Activated CD8-positive, alpha-beta T cell treated with anti-CD3 and anti-CD28 coated beads for 36 hours (primary cell): Measurements from ENCODE around the gene TMEM169. TPM values are rescaled to one million over a fixed set of nuclear protein-coding genes. Genes with fewer than 3 reads are reported as not detected.

ENCODE experiments used
- ATAC-seq: fragments of 200-7000 bp; cut with Tn5 transposase; one replicate; pipeline ENCODE4 v1.10.0; 2021; ENCODE audit warnings: mild to moderate bottlenecking, moderate library complexity
- CTCF ChIA-PET: fragments of 350-600 bp; sonication (Branson Sonifier 250); formaldehyde crosslinking; loops from one replicate; lab custom pipeline; 2021; ENCODE audit warnings: antibody characterized with exemption; lab: Charles Lee
- POLR2A ChIA-PET: fragments of 350-600 bp; sonication (Branson Sonifier 250); formaldehyde crosslinking; loops from one replicate; lab custom pipeline; 2021; ENCODE audit warnings: antibody characterized with exemption; lab: Charles Lee
- DNase-seq: peaks from one replicate; pipeline ENCODE4 v3.0.0-alpha.2; 2020
- H3K27ac Mint-ChIP-seq: one replicate; pipeline ENCODE4 v1.8.0; 2021; ENCODE audit warnings: mild to moderate bottlenecking, mixed read lengths
- H3K27me3 Mint-ChIP-seq: one replicate; pipeline ENCODE4 v1.8.0; 2021; ENCODE audit warnings: mixed read lengths
- H3K36me3 Mint-ChIP-seq: one replicate; pipeline ENCODE4 v1.8.0; 2021; ENCODE audit warnings: low read depth, mixed read lengths
- H3K4me1 Mint-ChIP-seq: one replicate; pipeline ENCODE4 v1.8.0; 2021; ENCODE audit warnings: low read depth, mixed read lengths
- H3K4me3 Mint-ChIP-seq: one replicate; pipeline ENCODE4 v1.8.0; 2021; ENCODE audit warnings: mild to moderate bottlenecking, moderate library complexity, mixed read lengths
- H3K9me3 Mint-ChIP-seq: one replicate; pipeline ENCODE4 v1.8.0; 2021; ENCODE audit warnings: mixed read lengths
- CTCF ChIP-seq: fragments of 200-600 bp; IDR thresholded peaks from one replicate; pipeline ENCODE4 v1.8.0; 2022; ENCODE audit warnings: antibody characterized with exemption, mild to moderate bottlenecking
- intact Hi-C: fragments of 100-400 bp; cut with micrococcal nuclease; formaldehyde crosslinking; loops from one replicate; pipeline ENCODE4 v1.10.0; 2022
- total RNA-seq, 2 experiments: library from RNA; stranded (reverse); gene quantifications; one replicate each; pipeline ENCODE4 v1.2.3, GENCODE V29; 2021

Gene TMEM169
- total RNA-seq, 2 experiments from 2014 or later: 0.76 to 0.83 TPM

- no peak overlapping the region for H3K4me3 Mint-ChIP-seq
- TF ChIP-seq CTCF: no peak
- DNase-seq: no peak
- no peak overlapping the region for H3K27ac Mint-ChIP-seq
- H3K36me3 Mint-ChIP-seq: peaks cover 2% of the 10 kb centered on the region
- no peak for ATAC-seq
- intact Hi-C loops: no loop called here
- H3K4me1 Mint-ChIP-seq: peaks cover 5% of the 10 kb centered on the region
- POLR2A ChIA-PET: interaction anchor here (1.5 kb wide), 1 partner anchor 9 kb away, joined by 8 read pairs; no protein-coding TSS in a partner anchor
- H3K27me3 Mint-ChIP-seq: no peaks in the 10 kb centered on the region
- H3K9me3 Mint-ChIP-seq: no peaks in the 10 kb centered on the region
- CTCF ChIA-PET: interaction anchor here (1.6 kb wide), 1 partner anchor 9 kb away, joined by 7 read pairs; no protein-coding TSS in a partner anchor
Measured at GRCh38 chr2:216104691-216105090, 23.0 kb downstream of the TMEM169 start.

GRCh38 chr2:216107320-216107719 lies 25.6 kb downstream of the TMEM169 start:
- ATAC-seq (no peak), DNase-seq (no peak)
- Mint-ChIP-seq H3K27ac (no peak overlapping the region), H3K9me3 (no peaks in the 10 kb centered on the region), H3K4me1 (peaks cover 24% of the 10 kb centered on the region), H3K4me3 (no peak overlapping the region), H3K27me3 (no peaks in the 10 kb centered on the region), H3K36me3 (peaks cover 28% of the 10 kb centered on the region)
- ChIA-PET POLR2A (interaction anchor here (3.7 to 5.7 kb wide), 3 partner anchors 13 to 25 kb away, joined by 15 to 41 read pairs (median 39); partner anchors contain the start of genes PECR and TMEM169), CTCF (interaction anchor here (0.6 to 4.8 kb wide), 8 partner anchors 11 to 122 kb away, joined by 3 to 40 read pairs (median 3); partner anchors contain the start of genes PECR and TMEM169)
- intact Hi-C loops: no loop called here
- no peak for TF ChIP-seq CTCF

- Mint-ChIP-seq H3K27ac (no peak overlapping the region), H3K36me3 (peaks cover 33% of the 10 kb centered on the region), H3K27me3 (no peaks in the 10 kb centered on the region), H3K4me3 (no peak overlapping the region), H3K9me3 (no peaks in the 10 kb centered on the region), H3K4me1 (peaks cover 29% of the 10 kb centered on the region)
- ChIA-PET POLR2A (interaction anchor here (1.1 to 5.7 kb wide), 4 partner anchors 9 to 25 kb away, joined by 3 to 41 read pairs (median 27); partner anchors contain the start of genes PECR and TMEM169), CTCF (interaction anchor here (0.7 to 4.8 kb wide), 8 partner anchors 10 to 122 kb away, joined by 3 to 40 read pairs (median 4); partner anchors contain the start of genes PECR and TMEM169)
- intact Hi-C loops: no loop called here
- DNase-seq: no peak
- no peak for ATAC-seq
- no peak for TF ChIP-seq CTCF
Measured at GRCh38 chr2:216107760-216108159, 26.0 kb downstream of the TMEM169 start.

GRCh38 chr2:216108310-216108966 lies 26.7 kb downstream of the TMEM169 start:
- DNase-seq (no peak), ATAC-seq (no peak)
- ChIA-PET CTCF (interaction anchor here (0.8 to 4.8 kb wide), 16 partner anchors 11 to 245 kb away, joined by 3 to 40 read pairs (median 4); partner anchors contain the start of genes PECR and TMEM169), POLR2A (interaction anchor here (1.1 to 5.7 kb wide), 7 partner anchors 10 to 76 kb away, joined by 3 to 41 read pairs (median 15); partner anchors contain the start of genes PECR and TMEM169)
- peak overlapping the region; percentile 96 for H3K4me3 Mint-ChIP-seq
- H3K27ac Mint-ChIP-seq: peak overlapping the region; percentile 98
- TF ChIP-seq CTCF: no peak
- intact Hi-C loops: no loop called here
- peaks cover 39% of the 10 kb centered on the region for H3K36me3 Mint-ChIP-seq
- no peaks in the 10 kb centered on the region for H3K9me3 Mint-ChIP-seq
- H3K27me3 Mint-ChIP-seq: no peaks in the 10 kb centered on the region
- peaks cover 36% of the 10 kb centered on the region for H3K4me1 Mint-ChIP-seq
